HG03175 (cell line): ENCODE measurements around the gene GKAP1.
"Not testable (repeated sequence)": the region's sequence is repeated elsewhere in the genome, so short reads cannot be mapped to it uniquely, and the experiment has no call there.

Experiments
- ATAC-seq: cut with Tn5 transposase; IDR thresholded peaks from one replicate; pipeline ENCODE4 v1.9.1; 2021; ENCODE audit warnings: mild to moderate bottlenecking, moderate library complexity; ENCODE audit not compliant: unreplicated experiment

GKAP1 gene

DNA sequence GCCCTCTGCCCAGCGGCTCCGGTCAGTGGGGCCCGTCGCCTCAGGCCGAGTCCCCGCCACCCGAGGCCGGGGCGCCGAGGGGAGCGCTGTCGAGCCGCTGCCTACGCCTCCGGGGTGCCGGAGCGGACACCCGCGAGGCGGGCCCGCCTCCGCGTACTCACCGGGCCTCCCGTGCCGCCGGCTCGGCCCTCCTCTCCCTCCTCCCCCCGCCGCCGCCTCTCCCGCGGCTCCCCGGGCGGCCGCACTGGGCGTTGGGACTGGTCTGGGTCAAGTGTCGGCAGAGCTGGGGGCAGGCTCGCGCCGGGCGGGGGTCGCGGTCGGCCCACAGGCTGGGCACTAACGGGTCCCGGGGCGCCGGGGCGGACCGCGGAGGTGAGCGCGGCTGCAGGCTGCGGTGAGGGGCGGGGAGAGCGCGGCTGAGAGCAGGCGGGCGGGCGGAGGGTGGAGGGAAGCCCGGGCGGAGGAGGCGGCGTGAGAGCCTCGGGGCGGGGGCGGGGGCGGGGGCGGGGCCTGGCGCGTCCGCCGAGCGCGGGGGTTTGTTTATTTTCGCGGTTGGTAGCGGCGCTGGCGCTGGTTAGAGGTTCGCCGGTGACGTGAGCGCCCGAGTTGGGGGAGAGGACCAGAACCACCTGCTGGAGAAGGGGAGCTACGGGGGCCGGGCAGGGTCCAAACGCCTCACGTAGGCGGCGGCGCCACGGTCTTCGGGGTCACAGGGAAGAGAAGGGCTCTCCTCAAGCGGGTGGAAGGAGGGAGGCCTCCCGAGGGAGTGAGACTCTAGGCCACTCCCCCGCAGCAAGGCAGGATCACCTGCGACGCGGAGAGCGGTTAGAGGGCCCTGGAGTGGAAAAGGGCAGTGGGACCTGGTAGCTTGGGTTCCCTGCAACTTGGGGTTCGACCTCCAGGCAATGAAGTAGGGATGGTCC is at the start of gene GKAP1:
TSS of gene GKAP1 (minus strand) at position 414 of the 923 bp plus-strand sequence. CDS start 11,252 bp downstream, outside the sequence.
- peak; percentile 77 for ATAC-seq

DNA sequence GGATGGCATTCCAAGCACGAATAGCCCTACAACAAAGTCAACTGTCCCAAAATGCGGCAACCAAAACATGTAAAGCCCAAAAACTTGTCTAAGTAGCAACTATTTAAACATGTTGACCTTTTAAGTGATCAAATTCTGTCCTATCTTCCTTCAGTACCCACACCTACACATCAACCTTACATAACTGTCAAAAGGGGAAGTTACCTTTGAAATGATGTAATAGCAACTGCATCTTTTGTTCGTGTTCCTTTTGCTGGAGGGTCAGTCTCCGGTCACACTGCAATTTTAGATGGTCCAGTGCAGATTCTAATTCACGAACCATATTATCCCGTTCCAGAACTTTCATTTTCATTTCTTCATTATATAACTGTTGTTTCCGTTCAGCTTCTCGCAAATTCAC is 32.3 kb upstream of the GKAP1 start:
- not testable (repeated sequence) for ATAC-seq

DNA sequence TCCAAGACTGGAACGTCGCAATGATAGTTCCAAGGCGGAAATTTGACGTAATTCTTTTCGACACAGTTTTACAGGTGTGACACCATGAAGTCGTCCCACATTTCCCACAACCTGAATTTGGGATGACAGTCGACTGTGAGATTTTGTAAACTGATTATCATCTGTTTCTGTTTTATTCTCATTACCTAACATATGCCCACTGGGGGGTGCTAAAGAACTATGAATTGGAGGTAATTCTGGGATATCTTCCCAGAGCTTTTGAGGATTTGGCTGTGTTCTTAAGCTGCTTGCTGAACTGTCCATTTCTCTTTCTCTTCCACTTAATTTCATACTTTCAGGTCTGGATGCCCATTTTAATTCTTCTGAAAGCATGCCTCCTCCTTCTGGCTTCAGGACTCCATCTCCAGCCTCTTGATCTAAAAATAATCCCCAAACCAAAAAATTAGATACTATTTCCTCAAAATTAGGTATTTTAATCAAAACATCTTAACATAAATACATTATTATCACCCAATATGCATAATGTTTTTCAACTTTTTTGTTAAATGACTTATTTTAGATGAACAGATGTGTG is 19.6 kb upstream of the GKAP1 start:
- ATAC-seq = not testable (repeated sequence)

DNA sequence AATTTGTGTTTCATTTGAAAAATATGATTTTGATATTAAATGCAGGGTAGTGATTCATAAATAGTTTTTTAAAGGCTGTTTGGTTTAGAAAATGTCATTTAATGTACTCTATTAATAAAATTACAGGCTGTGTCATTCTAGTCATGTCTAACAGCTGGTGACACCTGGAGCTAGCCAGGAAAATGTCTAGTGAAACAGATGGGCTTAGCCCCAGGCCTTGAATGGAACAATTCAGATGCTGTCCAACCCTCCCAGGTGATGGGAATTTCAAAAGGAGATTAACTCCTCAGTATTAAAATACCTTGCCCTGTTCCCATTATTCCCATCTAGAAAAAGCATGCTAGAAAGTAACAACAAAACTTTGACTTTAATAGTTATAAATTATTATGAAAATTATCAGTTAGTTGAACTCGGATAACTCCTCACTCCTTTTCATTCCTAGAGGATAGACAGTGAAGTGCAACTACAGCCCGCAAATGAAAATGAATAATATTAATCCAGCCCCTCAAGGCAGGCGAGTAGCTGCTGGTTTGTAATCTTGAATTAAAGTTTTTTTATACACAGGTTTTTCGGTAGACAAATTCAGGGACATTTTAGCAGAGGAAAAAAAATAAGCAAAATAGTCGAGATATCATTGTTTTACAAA is 13.0 kb upstream of the GKAP1 start:
- ATAC-seq = not testable (repeated sequence)

DNA sequence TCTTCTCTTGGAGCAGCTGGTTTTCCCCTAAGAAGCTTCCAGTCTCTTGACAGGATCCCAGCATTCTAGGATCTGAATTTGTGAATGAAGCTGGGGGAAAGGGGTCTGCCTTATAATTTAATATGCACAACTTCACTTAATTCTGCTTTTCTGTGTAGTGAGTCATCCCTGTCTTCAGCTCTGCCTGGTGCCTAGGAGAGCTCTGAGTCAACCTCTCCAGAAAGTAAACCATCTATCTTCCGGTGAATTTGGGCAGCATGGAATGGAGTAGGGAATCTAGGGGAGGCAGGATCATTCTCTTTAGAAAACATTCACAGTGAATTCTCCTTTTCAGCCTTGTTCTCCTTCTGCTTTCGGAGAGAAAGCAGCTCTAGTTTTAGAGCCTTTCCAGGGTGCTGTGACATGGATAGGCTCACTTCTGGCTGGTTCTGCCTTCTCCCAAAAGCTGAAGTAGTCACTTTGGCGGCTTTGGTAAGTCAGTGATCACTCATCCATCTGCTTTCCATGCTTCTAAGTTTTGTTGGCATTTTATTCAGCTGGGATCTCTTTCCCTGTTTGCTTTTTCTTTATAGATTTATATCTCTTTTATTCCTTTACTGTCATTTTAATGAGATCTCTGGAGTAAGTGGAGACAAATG is 7.5 kb upstream of the GKAP1 start:
- not testable (repeated sequence) for ATAC-seq

DNA sequence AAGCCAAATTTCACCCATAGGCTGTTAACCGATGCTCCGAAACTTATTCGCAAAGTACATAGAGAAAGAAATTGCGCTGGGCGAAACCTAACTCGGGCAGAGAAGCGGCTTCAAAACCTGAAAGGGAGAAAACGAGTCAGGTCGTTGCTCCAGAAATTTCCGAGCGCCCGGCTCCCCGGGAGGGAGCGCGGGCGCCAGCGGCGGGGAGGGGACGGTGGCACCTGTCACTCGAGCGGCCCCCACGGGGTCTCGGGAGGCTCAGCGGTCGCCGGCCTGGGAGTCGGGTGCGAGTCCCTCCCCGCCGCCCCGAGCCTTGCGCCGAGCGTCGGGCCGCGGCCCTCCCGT is 586 bp downstream of the GKAP1 start:
- peak; percentile 10 for ATAC-seq

DNA sequence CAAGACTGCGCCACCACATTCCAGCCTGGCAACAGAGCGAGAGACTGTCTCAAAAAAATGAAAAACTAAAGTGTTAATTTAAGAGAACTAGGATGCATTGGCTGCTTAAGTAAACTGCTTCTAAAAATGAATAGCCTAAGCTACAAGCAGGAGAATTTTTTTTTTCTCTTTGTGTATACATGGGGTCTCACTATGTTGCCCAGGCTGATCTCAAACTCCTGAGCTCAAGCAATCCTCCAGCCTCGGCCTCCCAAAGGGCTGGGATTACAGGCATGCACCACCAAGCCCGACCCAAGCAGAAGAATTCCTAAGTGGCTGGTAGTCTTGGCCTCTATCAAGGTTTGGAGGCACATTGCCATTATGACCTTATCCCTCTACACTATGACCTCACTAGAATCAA is 2.4 kb downstream of the GKAP1 start:
- ATAC-seq = not testable (repeated sequence)

DNA sequence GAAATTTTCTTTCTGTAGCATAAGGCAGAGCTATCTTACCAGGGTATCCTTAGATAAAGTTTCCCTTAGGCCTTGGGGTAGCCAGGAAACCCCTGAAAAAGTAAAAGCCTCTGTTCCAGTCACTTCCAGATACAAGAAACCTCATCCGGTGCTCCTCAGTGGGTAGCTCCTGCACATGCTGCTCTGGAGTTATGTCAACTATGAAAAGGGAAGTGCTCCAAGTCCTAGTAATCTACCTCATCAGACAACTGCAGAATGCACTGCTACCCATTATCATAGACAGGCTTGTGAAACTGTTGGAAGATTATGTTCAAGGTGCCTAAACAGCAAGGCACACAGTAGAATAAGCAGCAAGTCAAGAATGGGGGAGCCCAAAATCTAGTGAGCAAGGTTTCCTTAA is 8.4 kb downstream of the GKAP1 start:
- ATAC-seq = not testable (repeated sequence)

DNA sequence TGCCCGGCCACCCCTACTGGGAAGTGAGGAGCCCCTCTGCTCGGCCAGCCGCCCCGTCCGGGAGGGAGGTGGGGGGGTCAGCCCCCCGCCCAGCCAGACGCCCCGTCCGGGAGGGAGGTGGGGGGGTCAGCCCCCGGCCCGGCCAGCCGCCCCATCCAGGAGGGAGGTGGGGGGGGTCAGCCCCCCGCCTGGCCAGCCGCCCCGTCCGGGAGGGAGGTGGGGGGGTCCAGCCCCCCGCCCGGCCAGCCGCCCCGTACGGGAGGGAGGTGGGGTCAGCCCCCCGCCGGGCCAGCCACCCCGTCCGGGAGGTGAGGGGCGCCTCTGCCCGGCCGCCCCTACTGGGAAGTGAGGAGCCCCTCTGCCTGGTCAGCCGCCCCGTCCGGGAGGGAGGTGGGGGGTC is 13.1 kb downstream of the GKAP1 start:
- ATAC-seq = not testable (repeated sequence)

DNA sequence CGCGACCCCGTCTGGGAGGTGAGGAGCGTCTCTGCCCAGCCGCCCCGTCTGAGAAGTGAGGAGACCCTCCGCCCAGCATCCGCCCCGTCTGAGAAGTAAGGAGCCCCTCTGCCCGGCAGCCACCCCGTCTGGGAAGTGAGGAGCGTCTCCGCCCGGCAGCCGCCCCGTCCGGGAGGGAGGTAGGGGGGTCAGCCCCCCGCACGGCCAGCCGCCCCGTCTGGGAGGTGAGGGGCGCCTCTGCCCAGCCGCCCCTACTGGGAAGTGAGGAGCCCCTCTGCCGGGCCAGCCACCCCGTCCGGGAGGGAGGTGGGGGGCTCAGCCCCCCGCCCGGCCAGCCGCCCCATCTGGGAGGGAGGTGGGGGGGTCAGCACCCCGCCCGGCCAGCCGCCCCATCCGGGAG is 13.6 kb downstream of the GKAP1 start:
- ATAC-seq = not testable (repeated sequence)

DNA sequence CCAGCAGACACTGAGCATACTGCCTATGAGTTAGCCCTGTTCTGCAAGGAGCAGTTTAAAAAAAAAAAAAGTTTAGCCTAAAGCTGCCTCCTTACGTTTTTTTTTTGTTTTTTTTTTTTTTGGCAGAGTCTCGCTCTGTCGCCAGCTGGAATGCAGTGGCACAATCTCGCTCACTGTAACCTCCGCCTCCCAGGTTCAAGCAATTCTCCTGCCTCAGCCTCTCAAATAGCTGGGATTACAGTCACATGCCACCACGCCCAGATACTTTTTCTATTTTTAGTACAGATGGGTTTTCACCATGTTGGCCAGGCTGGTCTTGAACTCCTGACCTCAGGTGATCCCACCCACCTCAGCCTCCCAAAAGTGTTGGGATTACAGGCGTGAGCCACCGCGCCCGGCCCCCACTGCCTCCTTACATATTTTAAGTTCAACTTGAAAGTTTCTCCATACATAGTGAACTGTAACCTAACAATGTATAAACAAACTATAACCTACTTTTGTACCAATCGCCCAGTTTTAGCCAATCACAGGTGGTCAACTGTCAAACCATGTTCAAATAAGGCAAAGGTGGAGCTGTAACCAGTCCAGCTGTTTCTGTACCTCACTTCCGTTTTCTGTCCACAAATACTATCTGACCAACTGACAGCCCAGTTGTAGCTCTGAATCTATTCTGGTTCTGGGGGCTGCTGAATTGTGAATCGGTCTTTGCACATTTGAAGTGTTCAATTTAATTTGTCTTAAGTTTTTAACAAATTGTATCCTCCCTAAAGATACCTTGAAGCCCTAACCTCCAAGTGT is 17.1 kb downstream of the GKAP1 start:
- no peak for ATAC-seq

DNA sequence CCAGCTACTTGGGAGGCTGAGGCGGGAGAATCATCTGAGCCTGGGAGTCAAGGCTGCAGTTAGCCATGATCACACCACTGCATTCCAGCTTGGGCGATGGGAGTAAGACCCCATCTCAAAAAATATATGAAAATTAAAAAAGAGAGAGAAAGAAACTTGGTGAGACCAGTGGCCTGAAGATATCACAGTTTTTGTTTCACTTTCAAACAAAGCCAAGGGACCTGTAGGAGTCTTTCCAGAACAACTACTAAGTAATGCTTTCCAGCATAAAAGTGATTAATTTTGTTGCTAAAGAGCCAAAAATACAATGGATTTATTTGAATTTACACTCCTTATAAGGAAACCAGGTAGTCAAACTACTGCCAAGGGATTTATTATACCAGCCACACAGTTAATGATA is 23.5 kb downstream of the GKAP1 start:
- no peak for ATAC-seq

DNA sequence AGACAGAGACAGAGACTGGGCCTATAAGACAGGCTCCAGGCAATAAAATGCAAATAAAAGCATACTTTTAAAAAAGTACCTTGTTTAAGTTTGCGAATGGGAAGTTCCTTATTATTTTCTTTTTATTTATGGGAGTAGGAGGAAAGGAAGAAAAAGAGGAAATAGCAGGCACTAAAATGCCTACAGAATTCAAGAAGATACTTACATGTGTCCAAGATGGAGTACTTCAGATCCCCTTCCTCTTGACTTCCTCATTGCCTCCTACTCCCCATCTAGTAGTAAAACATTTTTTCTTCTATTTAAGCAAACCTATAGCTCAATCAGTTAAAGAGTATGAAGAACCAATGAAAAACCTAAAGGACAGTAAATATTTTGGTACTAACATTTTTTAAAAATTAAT is 24.8 kb downstream of the GKAP1 start:
- no peak for ATAC-seq

DNA sequence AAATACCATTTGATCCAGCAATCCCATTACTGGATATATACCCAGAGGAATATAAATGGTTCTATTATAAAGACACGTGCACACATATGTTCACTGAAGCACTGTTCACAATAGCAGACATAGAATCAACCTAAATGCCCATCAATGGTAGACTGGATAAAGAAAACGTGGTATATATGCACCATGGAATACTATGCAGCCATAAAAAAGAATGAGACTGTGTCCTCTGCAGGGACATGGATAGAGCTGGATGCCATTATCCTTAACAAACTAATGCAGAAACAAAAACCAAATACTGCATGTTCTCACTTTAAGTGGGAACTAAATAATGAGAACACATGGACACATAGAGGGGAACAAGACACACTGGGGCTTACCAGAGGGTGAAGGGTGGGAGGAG is 39.4 kb downstream of the GKAP1 start:
- ATAC-seq = no peak

DNA sequence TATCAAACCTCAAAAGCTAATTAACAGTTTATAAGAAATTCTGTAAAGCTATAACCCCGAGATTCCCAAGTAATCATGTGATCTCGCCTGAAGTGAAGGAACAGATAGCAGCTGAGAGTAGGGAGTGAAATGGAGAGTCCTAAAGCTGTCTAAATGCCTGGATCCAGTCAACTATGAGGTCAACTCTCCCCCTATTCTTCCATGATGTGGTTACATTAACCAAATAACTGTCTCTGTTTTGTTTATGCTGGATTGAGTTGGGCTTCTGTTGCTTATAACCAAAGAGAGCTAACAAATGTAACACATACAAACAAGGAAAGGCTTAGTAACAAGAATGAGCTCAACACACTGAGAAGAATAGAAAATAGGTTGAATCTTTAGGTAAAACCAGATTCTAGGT is 41.6 kb downstream of the GKAP1 start:
- ATAC-seq = no peak

DNA sequence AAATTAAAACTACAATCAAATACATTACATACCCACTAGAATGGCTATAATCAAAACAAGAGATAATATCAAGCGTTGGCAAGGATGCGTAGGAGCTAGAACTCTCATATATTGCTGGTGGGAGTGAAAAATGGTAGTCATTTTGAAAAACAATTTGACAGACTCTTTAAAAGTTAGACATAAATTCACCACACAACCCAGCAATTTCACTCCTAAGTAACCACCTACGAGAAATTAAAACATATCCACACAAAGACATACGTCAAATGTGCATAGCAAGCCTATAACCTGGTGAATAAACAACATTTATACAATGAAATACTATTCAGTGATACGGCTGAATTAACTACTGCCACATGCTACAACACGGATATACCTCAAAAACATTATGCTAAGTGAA is 44.7 kb downstream of the GKAP1 start:
- ATAC-seq = no peak

DNA sequence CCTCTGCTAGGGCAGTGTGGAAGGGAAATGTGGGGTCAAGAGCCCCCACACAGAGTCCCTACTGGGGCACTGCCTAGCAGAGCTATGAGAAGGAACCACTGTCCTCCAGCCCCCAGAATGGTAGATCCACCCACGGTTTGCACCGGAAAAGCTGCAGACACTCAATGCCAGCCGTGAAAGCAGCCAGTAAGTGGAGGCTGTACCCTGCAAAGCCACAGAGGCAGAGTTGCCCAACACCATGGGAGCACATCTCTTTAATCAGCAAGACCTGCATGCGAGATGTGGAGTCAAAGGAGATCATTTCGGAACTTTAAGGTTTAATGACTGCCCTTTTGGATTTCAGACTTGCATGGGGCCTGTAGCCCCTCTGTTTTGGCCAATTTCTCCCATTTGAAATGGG is 52.2 kb downstream of the GKAP1 start:
- no peak for ATAC-seq

DNA sequence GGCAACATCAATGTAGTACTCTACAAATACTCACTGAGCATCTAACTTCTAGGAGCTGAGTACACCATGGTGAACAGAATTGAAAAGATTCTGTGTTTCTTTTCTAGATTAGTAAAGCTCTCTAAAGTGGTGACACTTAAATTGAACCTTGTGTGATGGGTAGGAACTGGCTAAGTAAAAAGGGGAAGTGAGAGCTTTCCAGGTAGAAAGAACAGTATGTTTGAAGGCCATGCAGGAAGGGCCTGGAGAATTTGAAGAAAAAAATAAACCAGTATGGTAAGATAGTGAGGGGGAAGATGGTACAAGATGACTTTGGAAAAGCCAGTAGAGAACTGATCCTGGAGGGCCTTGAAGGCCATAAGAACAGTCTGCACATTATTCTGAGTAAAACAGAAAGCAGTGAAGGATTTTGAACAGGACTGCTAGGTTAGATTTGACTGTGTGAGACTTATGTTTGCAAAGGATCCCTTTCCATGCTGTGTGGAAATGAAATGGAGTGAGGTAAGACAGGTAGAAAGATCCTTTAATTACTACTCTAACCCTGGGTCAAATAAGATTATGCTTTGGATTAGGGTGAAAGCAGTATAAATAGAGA is 63.1 kb downstream of the GKAP1 start:
- peak; percentile 82 for ATAC-seq

DNA sequence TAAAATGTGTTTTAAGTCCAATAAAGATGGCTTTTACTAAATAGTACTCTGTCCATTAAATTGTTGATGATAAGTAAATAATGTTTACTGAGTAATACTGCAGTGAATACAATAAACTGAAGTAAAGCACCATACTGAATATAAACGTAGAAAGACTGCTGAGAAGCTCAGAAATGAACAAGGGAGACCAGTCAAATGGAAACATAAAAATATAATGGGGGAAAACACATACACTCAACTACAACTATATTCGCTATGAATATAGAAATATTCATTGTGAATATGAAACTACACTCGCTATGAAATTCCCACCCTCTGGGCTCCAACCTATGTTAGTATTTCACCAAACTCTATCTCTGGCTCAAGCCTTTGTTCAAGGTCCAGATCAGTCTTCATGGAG is 67.9 kb downstream of the GKAP1 start:
- ATAC-seq = no peak

DNA sequence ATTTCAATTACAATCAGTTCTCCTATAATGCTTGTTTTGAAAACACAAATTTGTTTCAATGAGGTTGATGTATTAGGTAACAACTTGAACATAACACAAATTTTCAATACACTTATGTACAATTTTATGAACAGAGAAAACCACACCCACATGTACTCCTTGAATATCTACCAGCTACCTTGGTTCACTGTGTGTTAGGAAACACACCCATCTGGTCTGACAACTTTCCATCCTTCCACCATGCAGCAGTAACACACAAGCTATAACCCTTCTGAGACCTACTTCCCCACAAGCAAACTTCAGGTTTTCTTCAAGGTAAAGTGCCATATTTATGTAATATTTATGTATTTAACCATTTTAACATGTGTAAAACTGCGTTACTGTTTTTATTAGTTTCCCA is 73.4 kb downstream of the GKAP1 start:
- no peak for ATAC-seq
